GM19193 (cell line): ENCODE measurements around the gene RPL7A.
A peak's percentile ranks its signal among the peaks of the same experiment; 100 is the strongest.

Source experiments
- POLR2A ChIP-seq: IDR thresholded peaks from 4 replicates; pipeline ENCODE4 v1.6.1; 2011; ENCODE audit not compliant: insufficient read depth, insufficient read length; ENCODE audit errors: extremely low read depth

RPL7A gene

GRCh38 chr9:133323991-133324703, 23.9 kb upstream of the RPL7A start:
- no peak for TF ChIP-seq POLR2A

DNA sequence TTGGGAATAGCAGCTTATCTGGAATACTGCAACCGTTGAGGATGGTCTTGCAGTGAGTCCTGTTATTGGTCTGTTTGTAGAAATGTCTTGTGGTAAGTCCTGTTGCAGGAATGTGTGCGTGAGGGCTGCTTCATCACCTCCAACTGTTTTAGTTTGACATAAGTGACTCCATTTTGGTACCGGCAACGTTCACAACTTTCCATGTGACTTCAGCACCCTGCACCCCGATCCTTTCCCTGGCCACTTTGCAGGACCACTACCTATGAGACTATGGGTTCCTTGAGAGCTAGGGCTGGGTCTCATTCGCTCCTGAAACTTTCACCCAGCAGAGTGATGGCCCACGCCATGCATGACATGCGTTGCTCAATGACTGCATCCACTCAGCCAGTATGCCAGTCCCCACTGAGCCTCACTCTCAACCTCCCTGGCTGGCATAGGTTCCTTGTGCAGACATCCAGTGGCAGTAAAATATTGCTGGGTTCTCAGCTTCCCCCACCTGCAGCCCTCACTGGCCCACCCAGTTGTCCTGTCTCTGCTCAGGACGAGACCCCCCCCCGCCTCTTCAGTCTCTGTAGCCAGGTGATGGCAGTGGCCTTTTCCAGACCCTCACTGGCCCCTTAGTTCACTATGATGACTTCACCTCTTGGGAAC, 20.1 kb upstream of the RPL7A start:
- TF ChIP-seq POLR2A: no peak

GRCh38 chr9:133331221-133331620, 16.8 kb upstream of the RPL7A start:
- TF ChIP-seq POLR2A: no peak

GRCh38 chr9:133331641-133332380, 16.2 kb upstream of the RPL7A start:
- no peak for TF ChIP-seq POLR2A

GRCh38 chr9:133332381-133332730, 15.7 kb upstream of the RPL7A start:
- TF ChIP-seq POLR2A: no peak

GRCh38 chr9:133333011-133333410, 15.0 kb upstream of the RPL7A start:
- no peak for TF ChIP-seq POLR2A

GRCh38 chr9:133333566-133333965, 14.5 kb upstream of the RPL7A start:
- TF ChIP-seq POLR2A: no peak

DNA sequence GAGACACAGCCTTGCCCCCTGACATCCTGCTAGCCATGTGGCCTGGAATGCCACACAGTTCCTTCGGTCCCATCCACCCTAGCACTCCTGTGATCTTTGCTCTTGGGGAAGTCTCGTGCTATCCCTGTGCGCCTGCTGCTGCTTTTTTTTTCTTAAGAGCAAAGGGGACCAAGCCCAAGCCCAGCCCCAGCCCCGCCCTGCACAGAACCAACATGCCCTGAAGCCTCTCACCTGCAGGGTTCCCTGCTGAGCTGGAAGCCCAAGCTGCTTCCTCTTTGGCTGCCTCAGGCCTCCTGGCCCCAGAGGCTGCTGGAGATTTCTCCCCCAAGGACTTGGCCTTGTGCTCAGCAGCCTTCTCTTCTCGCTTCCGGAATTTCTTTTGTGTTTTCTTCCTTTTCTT, 13.9 kb upstream of the RPL7A start:
- no peak for TF ChIP-seq POLR2A

GRCh38 chr9:133335924-133336811, 11.8 kb upstream of the RPL7A start, which contains the start of gene SURF6:
TSS of gene SURF6 (minus strand) at chr9:133336188. CDS start at chr9:133336132, 56 bp downstream.
- TF ChIP-seq POLR2A: peak; percentile 76

- no peak for TF ChIP-seq POLR2A
Measured at GRCh38 chr9:133339641-133340040, 8.4 kb upstream of the RPL7A start.

GRCh38 chr9:133340256-133340655, 7.8 kb upstream of the RPL7A start:
- TF ChIP-seq POLR2A: no peak

DNA sequence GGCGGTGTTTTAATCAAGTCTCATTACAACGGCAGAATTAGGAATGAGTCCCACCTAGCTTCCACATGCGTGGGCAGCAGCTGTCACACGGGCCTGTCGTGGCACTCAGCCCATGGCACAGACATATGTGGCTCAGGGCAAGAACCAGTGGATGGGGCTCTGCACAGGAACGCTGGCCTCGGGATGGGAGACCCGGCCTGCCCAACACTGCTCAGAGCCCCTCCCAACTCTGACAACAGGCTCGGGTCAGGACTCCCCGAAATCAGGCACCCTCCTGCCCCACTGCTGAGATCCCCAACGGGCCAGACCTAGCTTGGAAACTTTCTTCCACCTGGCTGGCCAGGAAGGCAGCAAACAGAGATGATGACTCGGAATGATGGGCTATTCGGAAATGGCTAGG, 7.1 kb upstream of the RPL7A start:
- no peak for TF ChIP-seq POLR2A

DNA sequence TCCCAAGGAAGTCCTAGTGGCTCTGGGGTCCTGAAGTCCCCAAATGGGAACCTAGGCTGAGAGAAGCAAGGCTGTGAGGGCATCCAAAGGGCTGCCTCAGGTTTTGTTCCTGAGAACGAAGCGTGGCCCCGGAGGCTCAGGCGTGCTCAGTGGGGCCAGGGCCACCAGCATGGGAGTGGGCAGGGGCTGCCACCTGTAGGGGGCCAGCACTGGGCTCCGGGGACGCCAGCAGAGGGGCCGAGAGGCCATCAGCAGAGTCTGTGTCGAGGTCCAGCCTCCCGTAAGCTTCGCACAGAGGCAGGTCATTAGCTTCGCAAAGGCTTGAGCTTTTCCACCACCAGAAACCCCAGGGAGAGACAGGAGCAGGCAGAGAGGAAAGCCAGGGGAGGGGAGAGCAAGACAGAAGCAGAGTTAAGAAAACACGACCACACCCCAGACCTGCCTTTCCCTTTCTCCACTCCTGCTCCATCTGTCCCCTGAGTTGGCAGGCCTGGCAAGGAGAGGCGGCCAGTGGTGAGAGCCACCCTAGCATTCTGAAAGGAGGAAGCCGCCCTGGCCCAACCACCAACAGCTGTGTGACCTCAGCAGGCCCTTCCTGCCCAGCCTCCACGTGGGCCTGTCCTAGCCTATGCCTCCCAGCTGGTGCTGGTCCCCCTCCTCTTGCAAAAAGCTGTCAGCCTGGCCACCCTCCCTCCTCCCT, 6.5 kb upstream of the RPL7A start:
- no peak for TF ChIP-seq POLR2A

DNA sequence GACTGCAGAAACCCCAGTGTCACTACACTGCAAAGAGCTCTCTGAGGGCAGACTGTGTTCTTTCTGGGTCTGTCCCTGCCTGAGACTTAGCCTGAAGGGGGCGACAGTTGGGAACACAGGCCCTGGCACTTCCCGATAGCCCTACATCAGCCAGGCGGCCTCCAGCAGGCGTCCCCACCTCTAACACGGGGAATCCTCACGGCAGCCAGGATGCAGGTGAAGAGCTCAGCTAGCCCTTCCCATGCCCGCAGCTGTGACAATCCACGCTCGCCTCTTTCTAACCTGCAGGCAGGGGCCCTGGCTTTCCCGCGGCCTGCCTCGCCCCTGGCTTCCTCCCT, 6.0 kb upstream of the RPL7A start:
- TF ChIP-seq POLR2A: no peak
